GM12872 (cell line): ENCODE data around the gene ILDR1.

Source experiments
- TF ChIP-seq, protein P1 (sequence below): IDR thresholded peaks from 3 replicates; pipeline ENCODE4 v1.5.1; 2011; ENCODE audit warnings: low read depth, mild to moderate bottlenecking, low read length, moderate library complexity; ENCODE audit not compliant: insufficient read depth

The ILDR1 gene

DNA sequence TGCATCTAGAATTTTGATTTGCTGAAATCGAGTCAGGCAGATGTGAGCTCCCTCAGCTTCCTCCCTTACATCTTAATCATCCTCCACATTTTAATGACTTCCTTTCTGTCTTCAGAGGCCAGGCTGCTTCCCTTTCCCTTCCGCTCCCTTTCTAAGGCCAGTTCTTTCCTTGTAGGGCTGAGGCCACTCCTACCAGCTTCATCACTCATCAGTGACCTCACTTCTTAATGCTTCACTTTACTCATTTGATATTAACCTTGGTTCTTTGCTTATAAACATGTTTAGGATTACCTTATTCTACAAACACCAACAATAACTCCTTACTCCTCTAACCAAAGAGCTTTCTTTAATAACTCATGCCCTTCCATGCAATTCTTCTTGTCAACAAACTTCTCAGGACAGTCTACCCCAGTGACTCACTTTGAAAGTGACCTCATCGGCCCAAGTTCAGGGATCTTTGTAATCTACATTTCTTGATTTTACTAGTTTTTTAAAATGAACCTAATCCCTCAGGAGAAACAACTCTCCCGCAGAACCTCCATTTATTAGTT lies 23.9 kb downstream of the ILDR1 start:
- TF ChIP-seq, protein P1, sequence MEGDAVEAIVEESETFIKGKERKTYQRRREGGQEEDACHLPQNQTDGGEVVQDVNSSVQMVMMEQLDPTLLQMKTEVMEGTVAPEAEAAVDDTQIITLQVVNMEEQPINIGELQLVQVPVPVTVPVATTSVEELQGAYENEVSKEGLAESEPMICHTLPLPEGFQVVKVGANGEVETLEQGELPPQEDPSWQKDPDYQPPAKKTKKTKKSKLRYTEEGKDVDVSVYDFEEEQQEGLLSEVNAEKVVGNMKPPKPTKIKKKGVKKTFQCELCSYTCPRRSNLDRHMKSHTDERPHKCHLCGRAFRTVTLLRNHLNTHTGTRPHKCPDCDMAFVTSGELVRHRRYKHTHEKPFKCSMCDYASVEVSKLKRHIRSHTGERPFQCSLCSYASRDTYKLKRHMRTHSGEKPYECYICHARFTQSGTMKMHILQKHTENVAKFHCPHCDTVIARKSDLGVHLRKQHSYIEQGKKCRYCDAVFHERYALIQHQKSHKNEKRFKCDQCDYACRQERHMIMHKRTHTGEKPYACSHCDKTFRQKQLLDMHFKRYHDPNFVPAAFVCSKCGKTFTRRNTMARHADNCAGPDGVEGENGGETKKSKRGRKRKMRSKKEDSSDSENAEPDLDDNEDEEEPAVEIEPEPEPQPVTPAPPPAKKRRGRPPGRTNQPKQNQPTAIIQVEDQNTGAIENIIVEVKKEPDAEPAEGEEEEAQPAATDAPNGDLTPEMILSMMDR: no peak

DNA sequence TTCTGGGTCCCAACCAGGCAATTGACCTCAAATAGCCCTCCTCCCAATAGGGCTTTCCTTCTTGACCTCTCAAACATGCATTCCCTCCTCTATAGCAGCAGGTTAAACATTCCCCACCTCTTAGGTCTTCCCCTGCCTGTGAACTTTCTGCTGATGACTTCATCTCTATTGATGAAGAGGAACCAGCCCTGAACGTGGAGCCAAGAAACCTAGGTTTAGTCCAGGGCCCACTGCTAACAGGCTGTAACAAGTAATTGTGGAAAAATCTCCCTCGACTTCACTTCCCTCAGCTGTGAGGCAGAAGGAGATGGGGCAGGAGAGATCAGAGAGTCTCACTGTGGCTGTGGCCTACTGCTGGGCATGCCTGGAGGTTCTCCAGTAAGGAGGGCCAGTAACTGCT lies 24.7 kb downstream of the ILDR1 start:
- TF ChIP-seq, protein P1: no peak

DNA sequence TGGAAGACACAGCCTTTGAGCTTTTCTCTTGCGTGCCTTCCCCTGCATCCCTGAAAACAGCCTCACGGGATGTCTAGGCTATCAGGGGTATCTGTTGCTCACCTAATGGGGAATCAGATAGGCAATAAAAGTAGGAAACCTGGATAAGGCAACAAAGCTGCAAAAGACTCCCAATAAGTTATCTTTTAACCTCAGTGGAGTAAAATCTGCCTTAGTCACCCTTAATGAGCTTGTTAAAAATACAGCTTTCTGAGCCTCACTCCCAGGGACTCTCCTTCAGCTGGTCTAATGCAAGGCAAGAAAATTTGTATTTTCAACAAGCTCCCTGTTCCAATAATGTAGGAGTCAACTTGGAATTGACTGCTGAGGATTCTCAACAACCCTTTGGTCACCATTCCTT lies 25.6 kb downstream of the ILDR1 start:
- TF ChIP-seq, protein P1: no peak

DNA sequence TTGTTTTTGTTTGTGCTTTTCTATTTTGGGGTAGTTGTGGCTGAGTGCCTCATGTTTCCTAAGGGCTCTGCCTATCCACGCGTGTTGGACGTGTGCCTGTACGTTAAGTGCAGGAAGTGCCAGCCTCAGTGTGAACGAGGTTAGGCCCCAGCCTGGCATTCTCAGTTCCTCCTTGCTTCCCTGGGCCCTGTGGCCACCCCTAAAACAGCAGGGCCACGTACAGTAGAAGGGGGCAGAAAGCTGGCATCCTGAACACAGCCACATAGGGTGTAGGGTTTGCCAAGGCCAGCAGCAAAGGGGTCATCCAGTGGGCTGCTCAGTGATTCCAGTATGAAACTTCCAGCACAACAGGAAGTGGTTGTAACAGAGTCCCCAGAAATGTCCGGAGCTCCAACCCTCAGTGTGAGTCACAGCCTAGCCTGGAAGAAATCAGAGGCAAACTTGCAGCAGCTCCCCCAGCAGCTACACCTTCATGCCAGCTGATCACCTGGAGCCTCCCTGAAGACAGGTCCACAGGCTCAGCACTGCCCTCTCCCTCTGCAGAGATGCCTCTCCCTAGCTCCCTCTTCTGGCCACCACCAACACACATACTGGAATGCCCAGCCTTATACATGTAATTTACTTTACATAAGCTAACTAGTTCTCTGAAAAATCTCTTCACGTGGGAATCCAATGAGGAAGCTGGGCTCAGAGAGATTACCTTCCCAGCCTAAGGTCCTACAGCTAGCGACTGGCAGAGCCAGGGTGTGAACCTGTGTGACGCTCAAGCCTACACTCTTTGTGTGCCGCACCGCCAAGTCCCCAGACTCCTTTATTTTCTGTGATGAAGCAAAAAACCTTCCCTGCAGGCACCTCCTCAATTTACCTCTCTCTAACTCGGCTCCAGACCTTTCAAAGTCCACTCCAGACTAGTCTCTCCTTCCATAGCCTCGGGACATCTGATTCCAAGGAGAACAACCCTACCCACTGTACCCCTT lies 26.6 kb downstream of the ILDR1 start:
- TF ChIP-seq, protein P1: peak; percentile 73

DNA sequence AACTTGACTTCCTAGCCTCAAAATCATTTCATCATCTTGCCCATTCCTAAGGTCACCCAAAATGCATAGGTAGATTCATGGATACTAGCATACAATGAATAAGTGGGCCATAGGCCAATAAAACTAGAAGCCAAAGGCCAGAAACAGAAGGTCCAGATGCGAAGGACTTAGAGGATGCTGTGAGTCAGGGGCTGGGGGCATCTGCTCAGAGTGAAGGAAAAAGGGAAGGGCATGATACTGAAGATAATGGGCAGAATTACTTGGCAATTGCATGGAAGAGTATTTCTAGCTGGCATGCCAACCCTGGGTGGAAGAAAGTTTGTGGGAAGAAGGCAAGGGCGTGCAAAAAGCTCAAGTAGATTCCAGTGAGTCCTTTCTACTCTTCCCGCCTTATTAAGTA lies 27.5 kb downstream of the ILDR1 start:
- TF ChIP-seq, protein P1: no peak

DNA sequence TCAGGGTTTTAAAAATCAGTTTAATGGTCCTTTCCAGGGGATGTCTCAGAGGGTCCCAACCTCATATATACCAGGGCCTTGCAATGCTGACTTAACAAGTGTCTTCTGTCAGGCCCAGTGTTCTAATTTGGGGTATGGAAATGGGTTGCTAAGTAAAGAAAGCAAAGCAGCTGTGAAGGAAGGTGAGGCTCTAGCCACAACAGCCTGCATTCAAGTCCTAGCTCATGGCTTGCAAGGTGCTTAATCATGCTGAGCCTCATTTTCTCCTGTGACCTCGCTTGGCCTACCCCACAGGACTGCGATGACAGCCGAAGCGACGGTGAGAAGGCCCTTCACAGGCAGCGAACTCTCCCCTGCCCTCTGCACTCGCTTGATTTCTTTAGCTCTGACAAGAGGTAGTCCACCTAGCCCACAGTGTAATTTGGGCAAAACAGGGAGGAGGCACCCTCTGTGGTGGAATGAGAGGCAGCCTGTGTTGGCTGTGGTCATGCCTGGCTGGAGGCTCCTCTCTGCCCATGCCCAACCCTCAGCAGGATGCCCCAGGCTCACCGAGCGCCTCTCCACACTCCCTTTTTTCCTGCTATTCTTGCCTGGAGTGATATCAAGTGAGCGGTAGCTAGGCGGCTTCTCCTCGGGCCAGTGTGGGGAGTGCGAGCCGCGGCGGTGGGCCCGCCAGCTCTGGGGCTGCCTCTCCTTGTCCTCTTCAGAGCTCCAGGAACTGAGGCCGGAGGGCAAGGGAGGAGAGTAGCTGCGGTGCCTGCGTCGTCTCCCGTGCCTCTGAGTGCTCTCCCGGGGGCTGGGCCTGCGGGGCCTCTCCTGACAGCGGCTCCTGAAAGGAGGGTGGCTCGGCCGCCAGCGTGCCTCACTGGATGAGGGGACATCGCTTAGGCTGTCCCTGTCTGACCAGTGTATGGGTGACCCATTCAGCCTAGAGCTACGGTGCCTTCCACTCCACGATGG lies 29.2 kb downstream of the ILDR1 start:
- TF ChIP-seq, protein P1: no peak

DNA sequence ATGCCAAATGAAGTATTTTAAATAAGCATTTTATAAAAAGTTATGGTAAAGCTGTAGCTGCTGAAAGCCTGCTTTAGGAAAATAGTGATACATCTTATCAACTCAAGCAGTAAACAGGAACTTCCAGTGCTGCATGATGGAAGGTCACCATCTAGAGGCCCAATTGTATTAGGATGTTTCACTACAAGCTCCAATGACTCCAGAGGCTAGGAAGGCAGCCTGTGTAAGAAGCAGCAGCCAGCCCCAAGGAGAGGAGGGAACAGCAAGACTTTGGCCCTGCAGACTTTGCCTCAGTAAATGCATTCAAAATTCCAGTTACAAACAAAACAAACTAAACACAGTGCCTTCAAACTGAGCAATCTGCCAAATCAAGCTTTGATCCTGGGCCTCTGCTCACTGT lies 32.1 kb downstream of the ILDR1 start:
- TF ChIP-seq, protein P1: no peak
